ENCODE results near the gene STN1.
A peak's percentile ranks its signal among the peaks of the same experiment; 100 is the strongest.

STN1 gene

DNA sequence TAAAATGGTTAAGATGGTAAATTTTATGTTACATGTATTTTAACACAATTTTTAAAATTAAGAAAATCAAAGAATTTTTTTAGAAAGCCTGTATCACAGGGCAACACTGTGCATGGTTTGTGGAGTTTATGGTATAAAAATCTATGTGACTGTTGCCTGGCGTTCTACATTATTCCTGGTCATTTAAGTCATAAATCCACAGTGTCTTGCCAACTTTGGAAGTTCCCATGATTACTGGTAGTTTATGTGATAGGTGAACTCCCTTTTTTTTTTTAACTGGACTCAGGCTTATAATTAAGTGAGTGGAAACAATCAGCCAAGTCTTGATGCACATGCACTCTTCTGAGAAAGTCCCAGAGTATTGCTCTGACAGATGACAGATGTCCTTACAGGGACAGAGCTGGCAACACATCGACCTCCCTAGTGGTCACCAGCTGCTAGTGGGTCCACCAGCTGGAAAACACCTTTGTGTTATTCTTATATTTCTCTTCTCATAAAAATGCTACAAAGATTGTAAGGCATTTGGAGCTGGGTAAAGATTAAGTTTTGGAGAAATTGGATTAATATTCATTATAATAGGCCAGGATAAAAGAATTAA lies 8.8 kb upstream of the STN1 start:
- TF ChIP-seq, protein P1, sequence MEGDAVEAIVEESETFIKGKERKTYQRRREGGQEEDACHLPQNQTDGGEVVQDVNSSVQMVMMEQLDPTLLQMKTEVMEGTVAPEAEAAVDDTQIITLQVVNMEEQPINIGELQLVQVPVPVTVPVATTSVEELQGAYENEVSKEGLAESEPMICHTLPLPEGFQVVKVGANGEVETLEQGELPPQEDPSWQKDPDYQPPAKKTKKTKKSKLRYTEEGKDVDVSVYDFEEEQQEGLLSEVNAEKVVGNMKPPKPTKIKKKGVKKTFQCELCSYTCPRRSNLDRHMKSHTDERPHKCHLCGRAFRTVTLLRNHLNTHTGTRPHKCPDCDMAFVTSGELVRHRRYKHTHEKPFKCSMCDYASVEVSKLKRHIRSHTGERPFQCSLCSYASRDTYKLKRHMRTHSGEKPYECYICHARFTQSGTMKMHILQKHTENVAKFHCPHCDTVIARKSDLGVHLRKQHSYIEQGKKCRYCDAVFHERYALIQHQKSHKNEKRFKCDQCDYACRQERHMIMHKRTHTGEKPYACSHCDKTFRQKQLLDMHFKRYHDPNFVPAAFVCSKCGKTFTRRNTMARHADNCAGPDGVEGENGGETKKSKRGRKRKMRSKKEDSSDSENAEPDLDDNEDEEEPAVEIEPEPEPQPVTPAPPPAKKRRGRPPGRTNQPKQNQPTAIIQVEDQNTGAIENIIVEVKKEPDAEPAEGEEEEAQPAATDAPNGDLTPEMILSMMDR (IDR thresholded peaks at IDR 0.05; ENCODE audit: low read depth, low read length), result peak; percentile 56; the same call in 1 of the 2 replicates
- Histone ChIP-seq H3K36me3 (no peaks in the 10 kb centered on the region), H3K27me3 (ENCODE audit: insufficient read depth, low read depth, severe bottlenecking) (no peaks in the 10 kb centered on the region), H3K9me3 (ENCODE audit: severe bottlenecking) (no peaks in the 10 kb centered on the region), H3K4me3 (ENCODE audit: low read depth, low read length) (no peak overlapping the region), H3K27ac (no peak overlapping the region)
- DNase-seq, result peak; percentile 61

DNA sequence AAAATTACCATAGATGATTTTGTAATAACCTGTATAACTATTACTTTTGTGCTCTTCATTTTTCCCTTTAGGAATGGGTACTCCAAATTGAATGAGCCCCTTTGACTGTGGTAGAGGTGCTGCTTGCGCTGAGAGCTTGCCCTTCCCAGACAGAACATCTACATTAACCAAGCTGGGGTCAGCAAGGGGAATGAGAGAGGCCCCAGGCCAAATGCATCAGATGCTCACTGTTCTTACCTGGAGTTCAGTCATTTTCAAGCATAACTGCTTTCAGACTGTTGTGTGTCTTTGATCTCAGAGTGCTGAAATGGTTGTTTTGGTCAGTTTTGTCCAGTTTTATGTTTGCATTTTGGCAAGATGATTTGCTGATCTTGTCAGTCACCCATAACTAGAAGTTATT lies 7.6 kb upstream of the STN1 start:
- no peaks in the 10 kb centered on the region for H3K36me3 ChIP-seq
- no peak for DNase-seq

DNA sequence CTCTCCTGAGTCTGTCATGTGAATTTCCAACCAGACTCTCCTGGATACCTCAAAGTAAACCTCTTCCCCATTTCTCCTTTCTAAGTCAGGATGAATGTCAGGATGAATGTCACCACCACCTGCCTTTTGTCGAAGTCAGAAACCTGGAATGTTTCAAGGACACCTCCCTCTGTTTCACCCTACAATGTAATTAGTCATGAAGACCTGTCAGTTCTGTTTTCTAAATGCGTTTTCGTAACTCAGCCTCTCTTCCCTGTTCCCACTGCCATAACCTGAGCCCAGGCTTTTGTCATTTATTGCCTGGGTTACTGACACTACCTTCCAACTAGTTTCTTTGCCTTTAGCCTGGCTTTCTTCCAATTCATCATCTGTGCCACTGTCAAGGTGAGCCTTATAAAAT lies 5.5 kb upstream of the STN1 start:
- Histone ChIP-seq H3K9me3 (ENCODE audit: severe bottlenecking) (no peaks in the 10 kb centered on the region), H3K36me3 (no peaks in the 10 kb centered on the region), H3K4me3 (ENCODE audit: low read depth, low read length) (no peak overlapping the region), H3K27ac (no peak overlapping the region), H3K27me3 (ENCODE audit: insufficient read depth, low read depth, severe bottlenecking) (no peaks in the 10 kb centered on the region)
- DNase-seq, result no peak
- TF ChIP-seq, protein P1 (IDR thresholded peaks at IDR 0.05; ENCODE audit: low read depth, low read length), result no peak

More for the DNA sequence above, 7.6 kb upstream of the STN1 start:
- no peak overlapping the region for H3K27ac ChIP-seq
- H3K4me3 ChIP-seq (ENCODE audit: low read depth, low read length), result no peak overlapping the region
- TF ChIP-seq, protein P1 (IDR thresholded peaks at IDR 0.05; ENCODE audit: low read depth, low read length), result no peak
- H3K9me3 ChIP-seq (ENCODE audit: severe bottlenecking), result no peaks in the 10 kb centered on the region
- H3K27me3 ChIP-seq (ENCODE audit: insufficient read depth, low read depth, severe bottlenecking), result no peaks in the 10 kb centered on the region

DNA sequence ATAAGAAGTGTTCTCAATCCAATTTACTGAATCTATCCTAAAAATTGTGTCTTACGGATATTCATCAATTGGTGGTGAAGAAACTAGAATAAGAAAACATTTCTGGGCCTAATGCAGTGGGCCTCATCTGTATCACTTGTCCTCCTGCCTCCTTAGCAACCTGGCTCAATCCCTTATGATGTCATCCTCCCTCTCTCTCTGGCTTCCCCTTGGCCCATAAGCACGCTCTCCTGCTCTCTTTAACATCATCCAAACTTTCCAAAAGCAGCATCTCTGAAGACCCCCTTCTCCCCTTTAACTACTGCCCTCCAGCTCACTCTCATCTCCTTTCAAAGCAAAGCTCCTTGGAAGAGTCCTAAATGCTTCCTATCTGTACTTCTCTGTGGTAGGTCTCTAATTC lies 4.7 kb upstream of the STN1 start:
- Histone ChIP-seq H3K9me3 (ENCODE audit: severe bottlenecking) (no peaks in the 10 kb centered on the region), H3K27ac (no peak overlapping the region), H3K4me3 (ENCODE audit: low read depth, low read length) (no peak overlapping the region), H3K27me3 (ENCODE audit: insufficient read depth, low read depth, severe bottlenecking) (no peaks in the 10 kb centered on the region), H3K36me3 (no peaks in the 10 kb centered on the region)
- TF ChIP-seq, protein P1 (IDR thresholded peaks at IDR 0.05; ENCODE audit: low read depth, low read length), result no peak
- DNase-seq, result no peak

DNA sequence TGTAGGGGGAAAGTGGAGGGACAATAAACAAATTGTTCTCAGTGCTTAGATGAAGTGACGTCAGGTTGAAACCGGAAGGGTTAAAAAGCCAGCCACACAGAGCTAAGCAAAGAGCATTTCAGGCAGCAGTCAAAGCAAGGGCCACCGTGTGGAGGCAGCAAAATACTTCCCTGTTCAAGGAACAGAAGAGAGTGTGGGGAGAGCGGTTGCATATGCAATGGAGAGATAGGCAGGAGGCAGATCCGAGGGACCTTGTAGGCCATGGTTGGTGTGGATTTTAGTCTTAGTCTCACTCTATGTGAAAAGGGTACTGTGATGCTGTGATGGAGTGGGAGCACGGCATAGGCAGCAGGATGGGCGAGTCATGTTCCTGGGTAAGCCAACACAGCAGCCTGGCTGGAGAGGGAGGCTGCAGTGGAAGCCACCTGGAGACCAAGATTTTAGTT lies 3.8 kb upstream of the STN1 start:
- Histone ChIP-seq H3K27me3 (ENCODE audit: insufficient read depth, low read depth, severe bottlenecking) (no peaks in the 10 kb centered on the region), H3K27ac (no peak overlapping the region), H3K4me3 (ENCODE audit: low read depth, low read length) (no peak overlapping the region), H3K9me3 (ENCODE audit: severe bottlenecking) (no peaks in the 10 kb centered on the region), H3K36me3 (no peaks in the 10 kb centered on the region)
- peak; percentile 45 for DNase-seq
- TF ChIP-seq, protein P1 (IDR thresholded peaks at IDR 0.05; ENCODE audit: low read depth, low read length), result peak; percentile 34; the same call in 1 of the 2 replicates

DNA sequence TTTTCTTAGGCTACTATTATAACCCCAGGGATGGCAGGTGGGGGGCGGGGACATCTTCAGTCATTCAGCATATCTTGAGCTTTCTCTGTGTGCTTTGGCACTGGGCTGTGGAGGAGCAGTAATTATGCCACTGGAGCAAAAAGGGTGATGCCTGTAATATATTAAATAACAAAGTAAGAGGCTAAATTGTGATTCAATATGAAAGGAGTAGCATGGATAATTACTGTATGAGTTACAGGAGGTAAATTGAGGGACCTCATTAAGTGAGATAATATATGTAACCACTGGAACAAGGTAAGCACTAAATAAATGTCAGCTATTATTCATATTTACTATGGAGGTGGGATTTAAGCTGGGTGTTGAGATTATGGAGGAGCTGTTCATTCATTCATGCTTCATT lies 3.3 kb upstream of the STN1 start:
- H3K36me3 ChIP-seq, result no peaks in the 10 kb centered on the region

More for the DNA sequence above, 3.3 kb upstream of the STN1 start:
- TF ChIP-seq, protein P1 (IDR thresholded peaks at IDR 0.05; ENCODE audit: low read depth, low read length), result no peak
- Histone ChIP-seq H3K9me3 (ENCODE audit: severe bottlenecking) (no peaks in the 10 kb centered on the region), H3K4me3 (ENCODE audit: low read depth, low read length) (no peak overlapping the region), H3K27ac (no peak overlapping the region), H3K27me3 (ENCODE audit: insufficient read depth, low read depth, severe bottlenecking) (no peaks in the 10 kb centered on the region)
- no peak for DNase-seq
